SK-N-SH (cell line): ENCODE measurements around the gene IZUMO4. TPM values are rescaled to one million over a fixed set of nuclear protein-coding genes. Genes with fewer than 3 reads are reported as not detected.

Experiments
- CTCF ChIA-PET: fragments of 300-600, 350-600 bp; formaldehyde crosslinking; extraction: SDS; loops from one replicate; lab custom pipeline; 2021; lab: Yijun Ruan, JAX
- POLR2A ChIA-PET: fragments of 350-600 bp; sonication (Branson Sonifier 250); formaldehyde crosslinking; extraction: SDS; loops from one replicate; lab custom pipeline; 2020; ENCODE audit warnings: antibody characterized with exemption, inconsistent platforms; lab: Yijun Ruan, JAX
- DNase-seq: peaks from one replicate; pipeline ENCODE4 v3.0.0; 2012
- H2AFZ ChIP-seq: fragments of 200-600 bp; sonication (generic); 2 replicates; pipeline ENCODE4 v1.8.1; 2016; ENCODE audit warnings: antibody characterized with exemption, mild to moderate bottlenecking, low read depth
- H3F3A ChIP-seq: fragments of 200-600 bp; sonication (generic); replicated peaks from 2 replicates; pipeline ENCODE3; 2016; ENCODE audit warnings: antibody characterized with exemption, mild to moderate bottlenecking; ENCODE audit not compliant: insufficient read depth
- H3K27ac ChIP-seq, 2 experiments: fragments of 200-500 bp in 1 of 2; fragments of 200-600 bp in 1 of 2; sonication (Bioruptor generic) in 1 of 2; sonication (generic), shearing (Covaris generic) in 1 of 2; 2 replicates each; pipeline versions ENCODE4 v1.5.1 to v1.6.1; 2014 to 2016; ENCODE audit warnings: low read depth in 2 of 2, inconsistent platforms in 1 of 2, low read length in 1 of 2, mild to moderate bottlenecking in 1 of 2, mixed read lengths in 1 of 2
- H3K27me3 ChIP-seq: fragments of 200-600 bp; sonication (generic), shearing (Covaris generic); 2 replicates; pipeline ENCODE4 v1.6.1; 2016; ENCODE audit warnings: mixed run types; ENCODE audit not compliant: insufficient read depth
- H3K36me3 ChIP-seq, 2 experiments: fragments of 200-500 bp in 1 of 2; fragments of 200-600 bp in 1 of 2; sonication (Bioruptor generic) in 1 of 2; sonication (generic) in 1 of 2; replicated peaks in 1 of 2; 2 replicates each; pipeline versions ENCODE3 to v1.5.1; 2014 to 2016; ENCODE audit warnings: low read length in 1 of 2, mild to moderate bottlenecking in 1 of 2; ENCODE audit not compliant: insufficient read depth in 2 of 2, control insufficient read depth in 1 of 2
- H3K4me1 ChIP-seq, 2 experiments: fragments of 200-500 bp in 1 of 2; fragments of 200-600 bp in 1 of 2; sonication (Bioruptor generic) in 1 of 2; sonication (generic), shearing (Covaris generic) in 1 of 2; 2 replicates each; pipeline versions ENCODE4 v1.5.1 to v1.6.1; 2014 to 2016; ENCODE audit warnings: low read depth in 1 of 2, low read length in 1 of 2, mixed run types in 1 of 2; ENCODE audit not compliant: insufficient read depth in 2 of 2, control insufficient read depth in 1 of 2
- H3K4me2 ChIP-seq: fragments of 200-600 bp; sonication (generic), shearing (Covaris generic); 2 replicates; pipeline ENCODE4 v1.6.1; 2017; ENCODE audit warnings: mixed run types
- H3K4me3 ChIP-seq, 2 experiments: fragments of 200-500 bp in 1 of 2; fragments of 200-600 bp in 1 of 2; sonication (Bioruptor generic) in 1 of 2; sonication (generic), shearing (Covaris generic) in 1 of 2; 2 replicates each; pipeline versions ENCODE4 v1.5.1 to v1.8.1; 2014 to 2016; ENCODE audit warnings: low read depth in 2 of 2, inconsistent platforms in 1 of 2, low read length in 1 of 2, mild to moderate bottlenecking in 1 of 2, mixed read lengths in 1 of 2, moderate library complexity in 1 of 2
- H3K79me2 ChIP-seq: fragments of 200-600 bp; sonication (generic); 2 replicates; pipeline ENCODE4 v1.8.1; 2017; ENCODE audit warnings: mild to moderate bottlenecking; ENCODE audit not compliant: insufficient read depth
- H3K9ac ChIP-seq: fragments of 200-600 bp; sonication (generic); 2 replicates; pipeline ENCODE4 v1.6.1; 2017; ENCODE audit warnings: mixed run types
- H3K9me2 ChIP-seq: fragments of 200-600 bp; sonication (generic); 2 replicates; pipeline ENCODE4 v1.6.1; 2017; ENCODE audit warnings: mixed run types
- H3K9me3 ChIP-seq: fragments of 200-600 bp; sonication (generic); 2 replicates; pipeline ENCODE4 v1.6.1; 2017; ENCODE audit warnings: mixed run types, mild to moderate bottlenecking, moderate library complexity
- H4K20me1 ChIP-seq: fragments of 200-600 bp; sonication (generic); 2 replicates; pipeline ENCODE4 v1.6.1; 2017; ENCODE audit warnings: mild to moderate bottlenecking, mixed run types; ENCODE audit not compliant: insufficient read depth
- CTCF ChIP-seq: fragments of 200-600 bp; sonication (generic); IDR thresholded peaks from 2 replicates; pipeline ENCODE4 v1.6.1; 2017; ENCODE audit warnings: antibody characterized with exemption, mild to moderate bottlenecking, moderate library complexity
- ELF1 ChIP-seq: IDR thresholded peaks from 2 replicates; pipeline ENCODE4 v1.4.0; 2012
- EP300 ChIP-seq, 2 experiments: IDR thresholded peaks; 2 replicates each; pipeline versions ENCODE4 v1.4.0 to v1.6.1; 2012; ENCODE audit warnings: borderline replicate concordance in 1 of 2, low read depth in 1 of 2, low read length in 1 of 2
- FOSL2 ChIP-seq: IDR thresholded peaks from 2 replicates; pipeline ENCODE4 v1.4.0; 2012; ENCODE audit warnings: low read depth, mild to moderate bottlenecking, moderate library complexity, borderline replicate concordance
- FOXJ3 ChIP-seq: sonication (generic); formaldehyde crosslinking; IDR thresholded peaks from 2 replicates; pipeline ENCODE4 v1.5.1; 2020; ENCODE audit warnings: mild to moderate bottlenecking, missing genetic modification reagents
- JUND ChIP-seq: IDR thresholded peaks from 2 replicates; pipeline ENCODE4 v1.4.0; 2012
- NRF1 ChIP-seq: IDR thresholded peaks from 2 replicates; pipeline ENCODE4 v1.6.1; 2012; ENCODE audit warnings: low read depth, mild to moderate bottlenecking, low read length
- POLR2AphosphoS5 ChIP-seq: IDR thresholded peaks from 2 replicates; pipeline ENCODE4 v1.6.1; 2012; ENCODE audit warnings: low read depth, low read length
- RAD21 ChIP-seq: IDR thresholded peaks from 2 replicates; pipeline ENCODE4 v1.6.1; 2012; ENCODE audit warnings: mild to moderate bottlenecking, low read length
- RFX5 ChIP-seq: IDR thresholded peaks from 2 replicates; pipeline ENCODE4 v1.6.1; 2012; ENCODE audit warnings: mild to moderate bottlenecking, improper control_type of control experiment, low read length
- RXRA ChIP-seq: IDR thresholded peaks from 2 replicates; pipeline ENCODE4 v1.4.0; 2012; ENCODE audit warnings: low read depth, mild to moderate bottlenecking, borderline replicate concordance
- SIN3A ChIP-seq: IDR thresholded peaks from 2 replicates; pipeline ENCODE4 v1.6.1; 2012; ENCODE audit warnings: low read depth, mild to moderate bottlenecking, low read length, moderate library complexity, borderline replicate concordance
- TCF12 ChIP-seq: IDR thresholded peaks from 2 replicates; pipeline ENCODE4 v1.4.0; 2012
- ZBTB33 ChIP-seq: IDR thresholded peaks from 2 replicates; pipeline ENCODE4 v1.4.0; 2012; ENCODE audit warnings: low read depth, borderline replicate concordance
- WGBS: methylation state at CpG from one replicate; pipeline ENCODE4 v1.1.6; 2017; ENCODE audit warnings: low lambda C conversion rate; 5-methylcytosine and 5-hydroxymethylcytosine counted together
- polyA plus RNA-seq, 3 experiments: library from polyadenylated mRNA; depleted of rRNA; stranded (reverse); fragments of >200 nt; gene quantifications; 2 replicates each; pipeline ENCODE4 v1.2.3, GENCODE V29; 2012
- TF ChIP-seq, protein P1 (sequence below): fragments of 150-350 bp; IDR thresholded peaks from 2 replicates; pipeline ENCODE4 v1.6.1; 2017; ENCODE audit warnings: antibody characterized with exemption, low read length, low read depth, borderline replicate concordance
- TF ChIP-seq, protein P2 (sequence below): IDR thresholded peaks from 2 replicates; pipeline ENCODE4; 2012
- TF ChIP-seq, protein P3 (sequence below): IDR thresholded peaks from 2 replicates; pipeline ENCODE4 v1.4.0; 2012; ENCODE audit warnings: low read depth, borderline replicate concordance

Gene IZUMO4
- polyA plus RNA-seq, 1 of the 3 experiments (the other 2 are of a cell fraction): 4.6 TPM

DNA sequence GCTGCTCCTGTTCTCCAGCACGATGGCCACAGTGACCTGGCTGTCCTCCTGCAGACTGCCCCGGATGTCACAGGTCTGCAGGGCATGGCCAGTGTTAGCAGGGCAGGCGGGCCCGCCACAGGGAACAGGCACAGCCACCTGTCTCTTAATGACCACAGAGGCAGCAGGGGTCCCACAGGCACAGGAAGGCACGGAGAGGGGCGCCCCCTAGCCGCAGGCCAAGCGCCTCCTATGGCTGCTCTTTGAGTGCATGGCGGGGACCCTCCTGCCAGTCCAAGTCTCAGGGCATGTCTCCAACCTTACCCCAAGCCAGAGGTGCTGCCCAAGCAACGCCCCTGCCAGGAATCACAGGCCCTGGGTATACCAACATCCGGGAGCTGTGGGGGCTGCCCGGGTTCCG, 14.1 kb downstream of the IZUMO4 start:
- Histone ChIP-seq H2AFZ (no peak overlapping the region), H3K9me2 (no peaks in the 10 kb centered on the region), H3K9ac (no peak overlapping the region), H3K27ac (no peak overlapping the region), H3K36me3 (peaks cover 16 to 81% of the 10 kb centered on the region in 2 experiments), H3K4me2 (no peak overlapping the region), H4K20me1 (no peaks in the 10 kb centered on the region; the same call in 1 of the 2 replicates), H3K4me3 (no peak overlapping the region), H3K27me3 (no peaks in the 10 kb centered on the region), H3F3A (peaks cover 4% of the 10 kb centered on the region), H3K9me3 (no peaks in the 10 kb centered on the region), H3K4me1 (no peaks in the 10 kb centered on the region), H3K79me2 (peaks cover 7% of the 10 kb centered on the region; the same call in 1 of the 2 replicates)
- WGBS: 90% methylated on average over 2 of the region's 13 CpGs
- no peak for DNase-seq
- TF ChIP-seq JUND (no peak), CTCF (no peak; the same call in 1 of the 2 replicates), ZBTB33 (no peak), SIN3A (no peak), EP300 (IDR thresholded peaks at IDR 0.05; ENCODE audit: borderline replicate concordance in 1 of 2, low read depth in 1 of 2, low read length in 1 of 2) (no peak), RAD21 (no peak), POLR2AphosphoS5 (no peak), FOXJ3 (CRISPR knock-in tag) (no peak), TCF12 (no peak), FOSL2 (no peak), RFX5 (no peak), ELF1 (no peak), RXRA (no peak), NRF1 (no peak)
- TF ChIP-seq, protein P1, sequence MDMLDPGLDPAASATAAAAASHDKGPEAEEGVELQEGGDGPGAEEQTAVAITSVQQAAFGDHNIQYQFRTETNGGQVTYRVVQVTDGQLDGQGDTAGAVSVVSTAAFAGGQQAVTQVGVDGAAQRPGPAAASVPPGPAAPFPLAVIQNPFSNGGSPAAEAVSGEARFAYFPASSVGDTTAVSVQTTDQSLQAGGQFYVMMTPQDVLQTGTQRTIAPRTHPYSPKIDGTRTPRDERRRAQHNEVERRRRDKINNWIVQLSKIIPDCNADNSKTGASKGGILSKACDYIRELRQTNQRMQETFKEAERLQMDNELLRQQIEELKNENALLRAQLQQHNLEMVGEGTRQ: no peak
- TF ChIP-seq, protein P2, sequence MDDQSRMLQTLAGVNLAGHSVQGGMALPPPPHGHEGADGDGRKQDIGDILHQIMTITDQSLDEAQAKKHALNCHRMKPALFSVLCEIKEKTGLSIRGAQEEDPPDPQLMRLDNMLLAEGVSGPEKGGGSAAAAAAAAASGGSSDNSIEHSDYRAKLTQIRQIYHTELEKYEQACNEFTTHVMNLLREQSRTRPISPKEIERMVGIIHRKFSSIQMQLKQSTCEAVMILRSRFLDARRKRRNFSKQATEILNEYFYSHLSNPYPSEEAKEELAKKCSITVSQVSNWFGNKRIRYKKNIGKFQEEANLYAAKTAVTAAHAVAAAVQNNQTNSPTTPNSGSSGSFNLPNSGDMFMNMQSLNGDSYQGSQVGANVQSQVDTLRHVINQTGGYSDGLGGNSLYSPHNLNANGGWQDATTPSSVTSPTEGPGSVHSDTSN: no peak
- TF ChIP-seq, protein P3, sequence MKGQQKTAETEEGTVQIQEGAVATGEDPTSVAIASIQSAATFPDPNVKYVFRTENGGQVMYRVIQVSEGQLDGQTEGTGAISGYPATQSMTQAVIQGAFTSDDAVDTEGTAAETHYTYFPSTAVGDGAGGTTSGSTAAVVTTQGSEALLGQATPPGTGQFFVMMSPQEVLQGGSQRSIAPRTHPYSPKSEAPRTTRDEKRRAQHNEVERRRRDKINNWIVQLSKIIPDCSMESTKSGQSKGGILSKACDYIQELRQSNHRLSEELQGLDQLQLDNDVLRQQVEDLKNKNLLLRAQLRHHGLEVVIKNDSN: no peak
- POLR2A ChIA-PET: no interaction called here
- CTCF ChIA-PET: interaction anchor here (1.0 to 1.5 kb wide), 4 partner anchors 10 to 91 kb away, joined by 3 to 4 read pairs (median 4); partner anchors contain the start of gene IZUMO4
